ENCODE results near the gene AKR7A3.

Gene AKR7A3

DNA sequence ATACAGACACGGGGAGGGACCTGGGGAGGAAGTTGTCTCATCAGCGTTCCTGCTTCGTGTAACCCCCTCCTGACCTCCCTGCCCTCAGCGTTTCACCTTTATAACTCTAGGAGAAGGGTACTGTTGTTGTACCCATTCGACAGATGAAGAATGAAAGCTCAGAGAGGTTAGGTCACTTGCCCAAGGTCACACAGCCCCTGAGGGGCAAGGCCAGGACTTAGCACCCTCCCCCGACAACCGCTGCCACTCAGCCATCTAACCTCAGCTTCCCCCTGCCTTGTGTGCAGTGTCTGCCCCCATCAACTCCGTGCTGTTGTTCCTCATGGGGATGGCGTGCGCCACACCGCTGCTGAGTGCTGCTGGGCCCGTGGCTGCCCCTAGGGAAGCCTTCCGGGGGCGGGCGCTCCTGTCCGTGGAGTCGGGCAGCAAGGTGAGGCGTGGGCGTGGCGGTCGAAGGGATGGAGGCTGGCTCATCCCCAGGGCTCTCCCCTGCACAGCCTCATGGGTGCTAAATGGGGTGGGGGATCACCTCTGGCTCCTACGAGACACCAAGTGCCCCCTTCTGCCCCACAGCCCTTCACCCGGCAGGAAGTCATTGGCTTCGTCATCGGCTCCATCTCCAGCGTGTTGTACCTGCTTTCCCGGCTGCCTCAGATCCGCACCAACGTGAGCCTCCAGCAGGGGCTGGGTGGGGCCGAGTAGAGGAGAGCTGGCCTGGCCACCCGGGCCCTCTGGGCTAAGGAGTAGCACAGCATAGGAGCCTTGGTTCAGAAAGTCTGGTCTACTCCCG is 37.6 kb upstream of the AKR7A3 start:
- TF ChIP-seq, protein P1, sequence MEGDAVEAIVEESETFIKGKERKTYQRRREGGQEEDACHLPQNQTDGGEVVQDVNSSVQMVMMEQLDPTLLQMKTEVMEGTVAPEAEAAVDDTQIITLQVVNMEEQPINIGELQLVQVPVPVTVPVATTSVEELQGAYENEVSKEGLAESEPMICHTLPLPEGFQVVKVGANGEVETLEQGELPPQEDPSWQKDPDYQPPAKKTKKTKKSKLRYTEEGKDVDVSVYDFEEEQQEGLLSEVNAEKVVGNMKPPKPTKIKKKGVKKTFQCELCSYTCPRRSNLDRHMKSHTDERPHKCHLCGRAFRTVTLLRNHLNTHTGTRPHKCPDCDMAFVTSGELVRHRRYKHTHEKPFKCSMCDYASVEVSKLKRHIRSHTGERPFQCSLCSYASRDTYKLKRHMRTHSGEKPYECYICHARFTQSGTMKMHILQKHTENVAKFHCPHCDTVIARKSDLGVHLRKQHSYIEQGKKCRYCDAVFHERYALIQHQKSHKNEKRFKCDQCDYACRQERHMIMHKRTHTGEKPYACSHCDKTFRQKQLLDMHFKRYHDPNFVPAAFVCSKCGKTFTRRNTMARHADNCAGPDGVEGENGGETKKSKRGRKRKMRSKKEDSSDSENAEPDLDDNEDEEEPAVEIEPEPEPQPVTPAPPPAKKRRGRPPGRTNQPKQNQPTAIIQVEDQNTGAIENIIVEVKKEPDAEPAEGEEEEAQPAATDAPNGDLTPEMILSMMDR (IDR thresholded peaks at IDR 0.05; ENCODE audit: low read depth, low read length): no peak
- no peak for DNase-seq (ENCODE audit: extremely low read depth, low read depth)

- DNase-seq (ENCODE audit: extremely low read depth, low read depth): no peak
- TF ChIP-seq, protein P1 (IDR thresholded peaks at IDR 0.05; ENCODE audit: low read depth, low read length): no peak
Observed at GRCh38 chr1:19325368-19325957, 36.9 kb upstream of the AKR7A3 start.

GRCh38 chr1:19324665-19324990 is 36.1 kb upstream of the AKR7A3 start:
- TF ChIP-seq, protein P1 (IDR thresholded peaks at IDR 0.05; ENCODE audit: low read depth, low read length): no peak
- DNase-seq (ENCODE audit: extremely low read depth, low read depth): no peak

DNA sequence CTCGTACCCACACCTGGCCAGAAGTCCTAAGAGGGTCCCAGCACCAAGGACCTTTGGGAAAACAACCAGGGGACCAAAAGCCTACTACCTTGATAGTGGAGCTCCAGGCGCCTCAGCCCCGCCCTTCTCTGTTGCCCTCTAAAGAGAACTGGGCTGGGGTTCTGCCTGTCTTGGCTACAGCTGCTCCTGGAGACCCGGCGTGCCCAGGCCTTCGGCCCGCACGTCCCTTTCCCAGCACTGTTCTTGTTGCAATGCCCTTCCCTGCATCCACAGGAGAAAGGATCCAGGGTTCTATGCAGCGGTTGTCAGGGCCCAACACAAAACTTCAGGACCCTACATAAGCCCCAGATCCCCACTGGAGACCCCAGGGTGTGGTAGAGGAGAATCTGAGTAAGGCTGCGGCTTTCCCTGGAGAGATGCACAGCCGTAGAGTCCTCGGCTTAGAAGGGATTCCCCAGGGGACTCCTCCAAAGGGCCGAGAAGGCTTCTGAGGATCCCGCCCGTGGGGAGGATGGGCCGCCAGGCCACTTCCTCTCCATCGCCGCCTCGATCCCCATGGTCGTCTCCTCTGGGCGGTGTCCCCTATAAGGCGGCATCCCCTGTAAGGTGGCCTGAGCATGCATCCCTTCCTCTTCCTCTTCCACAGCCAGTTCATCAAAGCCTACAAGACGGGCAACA is 35.6 kb upstream of the AKR7A3 start:
- TF ChIP-seq, protein P1 (IDR thresholded peaks at IDR 0.05; ENCODE audit: low read depth, low read length): no peak
- DNase-seq (ENCODE audit: extremely low read depth, low read depth): no peak

GRCh38 chr1:19322481-19322880 is 33.9 kb upstream of the AKR7A3 start:
- TF ChIP-seq, protein P1 (IDR thresholded peaks at IDR 0.05; ENCODE audit: low read depth, low read length): no peak
- no peak for DNase-seq (ENCODE audit: extremely low read depth, low read depth)

DNA sequence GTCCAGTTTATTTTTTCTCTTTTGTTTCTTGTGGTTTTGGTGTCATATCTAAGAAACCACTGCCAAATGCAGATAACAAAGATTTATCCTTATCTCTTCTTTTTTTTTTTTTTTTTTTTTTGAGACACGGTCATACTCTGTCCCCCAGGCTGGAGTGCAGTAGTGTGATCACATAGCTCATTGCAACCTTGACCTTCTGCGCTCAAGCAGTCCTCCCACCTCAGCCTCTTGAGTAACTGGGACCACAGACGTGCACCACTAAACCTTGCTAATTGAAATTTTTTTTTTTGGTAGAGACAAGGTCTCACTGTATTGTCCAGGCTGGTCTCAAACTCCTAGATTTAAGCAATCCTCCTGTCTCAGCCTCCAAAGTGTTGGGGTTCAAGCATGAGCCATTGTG is 32.5 kb upstream of the AKR7A3 start:
- DNase-seq (ENCODE audit: extremely low read depth, low read depth): no peak
- TF ChIP-seq, protein P1 (IDR thresholded peaks at IDR 0.05; ENCODE audit: low read depth, low read length): no peak

- no peak for DNase-seq (ENCODE audit: extremely low read depth, low read depth)
- TF ChIP-seq, protein P1 (IDR thresholded peaks at IDR 0.05; ENCODE audit: low read depth, low read length): no peak
Observed at GRCh38 chr1:19319196-19319595, 30.6 kb upstream of the AKR7A3 start.

All from AG09319 (cell line).